Suprapubic skin (tissue), 4 donors: ENCODE measurements around the gene NAV3. TPM values are rescaled to one million over a fixed set of nuclear protein-coding genes. Genes with fewer than 3 reads are reported as not detected.

Source experiments
- DNase-seq, 2 donors: peaks; one replicate each; pipeline ENCODE4 v3.0.0-alpha.2; 2019; ENCODE audit warnings: low spot score in 2 of 2
- H3K27ac ChIP-seq: fragments of 200-600 bp; sonication (generic); one replicate; pipeline ENCODE4 v1.5.1; 2019
- H3K27me3 ChIP-seq: fragments of 200-600 bp; sonication (generic); one replicate; pipeline ENCODE4 v1.5.1; 2019
- H3K36me3 ChIP-seq: fragments of 200-600 bp; sonication (generic); one replicate; pipeline ENCODE4 v1.5.1; 2019
- H3K4me1 ChIP-seq: fragments of 200-600 bp; sonication (generic); one replicate; pipeline ENCODE4 v1.5.1; 2019
- H3K4me3 ChIP-seq: fragments of 200-600 bp; sonication (generic); one replicate; pipeline ENCODE4 v1.5.1; 2019; ENCODE audit warnings: mild to moderate bottlenecking
- H3K9me3 ChIP-seq: fragments of 200-600 bp; sonication (generic); one replicate; pipeline ENCODE4 v1.5.1; 2019
- EP300 ChIP-seq: sonication (generic); formaldehyde crosslinking; IDR thresholded peaks from one replicate; pipeline ENCODE4 v1.6.1; 2017; ENCODE audit warnings: antibody characterized with exemption
- POLR2A ChIP-seq, 2 donors: fragments of 450-650 bp; IDR thresholded peaks; one replicate each; pipeline ENCODE4 v1.6.1; 2017; ENCODE audit warnings: antibody characterized with exemption in 2 of 2, mild to moderate bottlenecking in 2 of 2, moderate library complexity in 2 of 2
- POLR2AphosphoS5 ChIP-seq, 3 donors: sonication (generic); formaldehyde crosslinking; IDR thresholded peaks; one replicate each; pipeline ENCODE4 v1.6.1; 2017; ENCODE audit warnings: antibody characterized with exemption in 3 of 3
- WGBS: methylation state at CpG from one replicate; pipeline ENCODE4 v1.1.5; 2018; 5-methylcytosine and 5-hydroxymethylcytosine counted together
- total RNA-seq, 4 donors: library from RNA; depleted of rRNA; stranded (reverse); fragments of >200 nt; gene quantifications; one replicate each; pipeline ENCODE4 v1.1.0, GENCODE V29; 2016
- TF ChIP-seq, protein P1 (sequence below), 2 donors: fragments of 200-600 bp in 1 of 2; fragments of 450-650 bp in 1 of 2; sonication (generic) in 1 of 2; IDR thresholded peaks; one replicate each; pipeline ENCODE4 v1.5.1; 2016 to 2019; ENCODE audit warnings: antibody characterized with exemption in 2 of 2, mild to moderate bottlenecking in 1 of 2, moderate library complexity in 1 of 2

The NAV3 gene
- total RNA-seq, 4 donors from 2014 or later = 11.7 to 20.9 (median 15.7) TPM

DNA sequence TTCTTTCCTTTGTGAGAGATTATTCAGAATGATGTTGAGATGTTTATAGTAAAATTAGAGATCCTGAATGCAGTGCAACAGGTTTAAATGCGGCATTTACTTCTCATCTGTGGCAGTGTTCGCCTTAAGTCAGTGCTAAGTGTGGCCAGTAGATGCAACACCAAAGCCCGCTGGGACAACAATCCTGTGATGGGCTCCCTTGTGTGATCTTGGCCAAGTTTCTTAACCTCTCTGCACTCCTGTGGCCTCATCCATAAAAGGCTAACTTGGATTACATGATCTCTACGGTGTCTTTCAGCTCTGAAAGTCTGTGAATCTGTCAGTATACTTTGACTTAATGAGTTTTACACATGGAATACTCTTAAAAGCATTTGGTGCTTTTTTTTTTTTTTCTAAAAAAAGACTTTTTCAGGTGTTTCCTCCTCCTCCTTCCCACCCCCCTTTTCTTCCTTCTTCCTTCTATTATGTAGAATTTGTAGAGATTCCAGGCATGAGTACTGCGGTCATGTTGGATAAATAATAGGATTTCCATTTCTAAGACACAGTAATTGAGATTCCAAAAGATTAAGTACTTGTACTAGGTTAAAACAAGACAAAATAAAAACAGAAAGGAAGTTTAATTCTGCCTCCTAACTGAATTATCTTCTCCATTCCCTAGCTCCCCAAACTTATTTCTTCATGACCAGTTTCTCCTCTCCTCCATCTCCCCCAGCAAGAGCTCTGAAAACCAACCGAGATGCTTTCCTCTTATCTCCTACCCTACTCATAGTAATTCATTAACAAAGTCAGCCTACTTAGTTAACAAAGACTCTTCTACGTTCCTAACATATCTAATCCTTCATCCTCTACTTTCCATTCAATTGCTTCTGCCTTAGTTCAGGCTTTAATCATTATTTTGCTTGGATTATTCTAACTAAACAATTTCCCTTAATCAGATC is 42.2 kb upstream of the NAV3 start:
- Histone ChIP-seq H3K36me3 (no peaks in the 10 kb centered on the region), H3K4me3 (no peak overlapping the region), H3K4me1 (no peaks in the 10 kb centered on the region), H3K9me3 (no peaks in the 10 kb centered on the region), H3K27ac (no peak overlapping the region), H3K27me3 (no peaks in the 10 kb centered on the region)
- no peak for TF ChIP-seq EP300
- TF ChIP-seq POLR2A (IDR thresholded peaks at IDR 0.05) = no peak
- TF ChIP-seq POLR2AphosphoS5 (IDR thresholded peaks at IDR 0.05) = no peak
- TF ChIP-seq, protein P1, sequence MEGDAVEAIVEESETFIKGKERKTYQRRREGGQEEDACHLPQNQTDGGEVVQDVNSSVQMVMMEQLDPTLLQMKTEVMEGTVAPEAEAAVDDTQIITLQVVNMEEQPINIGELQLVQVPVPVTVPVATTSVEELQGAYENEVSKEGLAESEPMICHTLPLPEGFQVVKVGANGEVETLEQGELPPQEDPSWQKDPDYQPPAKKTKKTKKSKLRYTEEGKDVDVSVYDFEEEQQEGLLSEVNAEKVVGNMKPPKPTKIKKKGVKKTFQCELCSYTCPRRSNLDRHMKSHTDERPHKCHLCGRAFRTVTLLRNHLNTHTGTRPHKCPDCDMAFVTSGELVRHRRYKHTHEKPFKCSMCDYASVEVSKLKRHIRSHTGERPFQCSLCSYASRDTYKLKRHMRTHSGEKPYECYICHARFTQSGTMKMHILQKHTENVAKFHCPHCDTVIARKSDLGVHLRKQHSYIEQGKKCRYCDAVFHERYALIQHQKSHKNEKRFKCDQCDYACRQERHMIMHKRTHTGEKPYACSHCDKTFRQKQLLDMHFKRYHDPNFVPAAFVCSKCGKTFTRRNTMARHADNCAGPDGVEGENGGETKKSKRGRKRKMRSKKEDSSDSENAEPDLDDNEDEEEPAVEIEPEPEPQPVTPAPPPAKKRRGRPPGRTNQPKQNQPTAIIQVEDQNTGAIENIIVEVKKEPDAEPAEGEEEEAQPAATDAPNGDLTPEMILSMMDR (IDR thresholded peaks at IDR 0.05) = no peak
- DNase-seq = no peak
- WGBS = 62% methylated on average over 7 of the region's 7 CpGs

DNA sequence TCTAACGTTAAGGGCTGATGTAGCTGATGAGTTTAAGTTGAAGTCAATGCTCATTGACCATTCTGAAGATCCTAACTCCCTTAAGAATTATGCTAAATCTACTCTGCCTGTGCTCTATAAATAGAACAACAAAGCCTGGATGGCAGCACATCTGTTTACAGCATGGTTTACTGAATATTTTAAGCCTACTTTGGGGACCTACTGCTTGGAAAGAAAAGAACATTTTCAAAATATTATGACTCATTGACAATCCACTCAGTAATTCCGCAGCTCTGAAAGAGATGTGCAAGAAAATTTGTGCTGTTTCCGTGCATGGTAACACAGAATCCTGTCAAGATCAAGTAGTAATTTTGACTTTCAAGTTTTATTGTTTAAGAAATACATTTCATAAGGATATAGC is 35.0 kb upstream of the NAV3 start:
- TF ChIP-seq POLR2A (IDR thresholded peaks at IDR 0.05) (no peak), EP300 (no peak), POLR2AphosphoS5 (IDR thresholded peaks at IDR 0.05) (no peak)
- TF ChIP-seq, protein P1 (IDR thresholded peaks at IDR 0.05) = no peak

DNA sequence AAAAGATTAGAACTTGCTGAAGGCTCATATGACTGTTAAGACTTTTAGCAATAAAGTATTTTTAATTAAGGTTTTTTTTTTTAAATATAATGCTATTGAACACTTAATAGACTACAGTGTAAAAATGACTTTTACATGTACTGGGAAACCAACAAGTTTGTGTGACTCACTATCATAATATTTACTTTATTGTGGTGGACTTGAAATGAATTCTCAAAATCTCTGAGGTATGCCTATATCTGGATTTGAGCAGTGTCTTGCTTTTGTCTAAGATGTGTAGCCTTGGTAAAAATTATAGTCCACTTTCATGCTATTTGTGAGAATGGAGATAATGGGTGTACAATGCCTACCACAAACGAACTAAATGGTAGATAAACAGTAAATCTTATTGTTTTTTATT is 33.9 kb upstream of the NAV3 start:
- no peaks in the 10 kb centered on the region for H3K36me3 ChIP-seq
- 90% methylated on average over 1 of the region's 1 CpG for WGBS
- H3K4me3 ChIP-seq = no peak overlapping the region
- no peak overlapping the region for H3K27ac ChIP-seq
- H3K27me3 ChIP-seq = no peaks in the 10 kb centered on the region
- TF ChIP-seq POLR2AphosphoS5 (IDR thresholded peaks at IDR 0.05) (no peak), EP300 (no peak), POLR2A (IDR thresholded peaks at IDR 0.05) (no peak)
- TF ChIP-seq, protein P1 (IDR thresholded peaks at IDR 0.05) = no peak
- DNase-seq = no peak
- H3K4me1 ChIP-seq = no peaks in the 10 kb centered on the region
- no peaks in the 10 kb centered on the region for H3K9me3 ChIP-seq

More for the DNA sequence above, 35.0 kb upstream of the NAV3 start:
- no peak for DNase-seq
- Histone ChIP-seq H3K9me3 (no peaks in the 10 kb centered on the region), H3K27ac (no peak overlapping the region), H3K27me3 (no peaks in the 10 kb centered on the region), H3K4me3 (no peak overlapping the region), H3K36me3 (no peaks in the 10 kb centered on the region), H3K4me1 (no peaks in the 10 kb centered on the region)
- 54% methylated on average over 3 of the region's 3 CpGs for WGBS

DNA sequence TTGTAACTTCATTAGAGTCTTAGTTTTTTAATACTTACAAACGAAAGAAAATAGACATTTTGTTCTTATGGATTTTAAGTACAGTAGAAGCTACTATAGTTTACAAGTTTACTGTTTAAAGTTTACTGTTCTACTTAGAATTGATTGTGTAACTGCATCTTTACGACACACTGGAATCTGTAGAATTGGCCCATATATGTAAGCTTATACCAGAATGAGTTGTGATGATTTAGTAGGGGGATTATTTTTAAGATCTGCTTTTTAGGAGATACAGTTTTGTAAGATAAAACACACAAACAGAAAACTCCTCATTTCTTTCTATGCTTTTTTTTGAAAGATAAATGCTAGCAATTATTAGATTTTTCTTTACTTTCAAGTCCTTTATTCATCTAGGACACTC is 30.2 kb upstream of the NAV3 start:
- H3K27me3 ChIP-seq = no peaks in the 10 kb centered on the region
- TF ChIP-seq, protein P1 (IDR thresholded peaks at IDR 0.05) = no peak
- TF ChIP-seq POLR2AphosphoS5 (IDR thresholded peaks at IDR 0.05) (no peak), EP300 (no peak), POLR2A (IDR thresholded peaks at IDR 0.05) (no peak)
- no peak for DNase-seq
- H3K36me3 ChIP-seq = no peaks in the 10 kb centered on the region
- no peak overlapping the region for H3K4me3 ChIP-seq
- H3K4me1 ChIP-seq = no peaks in the 10 kb centered on the region
- H3K27ac ChIP-seq = no peak overlapping the region
- peaks cover 4% of the 10 kb centered on the region for H3K9me3 ChIP-seq
- 83% methylated on average over 2 of the region's 2 CpGs for WGBS

DNA sequence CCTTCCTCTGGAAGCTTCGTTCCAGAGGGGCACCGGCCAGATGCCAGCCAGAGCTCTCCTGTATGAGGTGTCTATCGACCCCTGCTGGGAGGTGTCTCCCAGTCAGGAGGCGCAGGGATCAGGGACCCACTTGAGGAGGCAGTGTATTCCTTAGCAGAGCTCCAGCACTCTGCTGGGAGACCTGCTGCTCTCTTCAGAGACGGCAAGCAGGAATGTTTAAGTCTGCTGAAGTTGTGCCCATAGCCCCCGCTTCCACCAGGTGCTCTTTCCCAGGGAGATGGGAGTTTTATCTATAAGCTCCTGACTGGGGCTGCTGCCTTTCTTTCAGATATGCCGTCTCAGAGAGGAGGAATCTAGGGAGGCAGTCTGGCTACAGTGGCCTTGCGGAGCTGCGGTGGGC is 22.2 kb upstream of the NAV3 start:
- Histone ChIP-seq H3K9me3 (peaks cover 9% of the 10 kb centered on the region), H3K27me3 (no peaks in the 10 kb centered on the region), H3K27ac (no peak overlapping the region), H3K4me3 (no peak overlapping the region), H3K36me3 (no peaks in the 10 kb centered on the region), H3K4me1 (no peaks in the 10 kb centered on the region)
- 93% methylated on average over 7 of the region's 9 CpGs for WGBS
- DNase-seq = no peak
- TF ChIP-seq EP300 = no peak
- TF ChIP-seq POLR2A (IDR thresholded peaks at IDR 0.05) = no peak
- TF ChIP-seq, protein P1 (IDR thresholded peaks at IDR 0.05) = no peak
- no peak for TF ChIP-seq POLR2AphosphoS5 (IDR thresholded peaks at IDR 0.05)
